Measurements from ENCODE around the gene CLK3.
A peak's percentile ranks its signal among the peaks of the same experiment; 100 is the strongest.
"Not testable (repeated sequence)": the region's sequence is repeated elsewhere in the genome, so short reads cannot be mapped to it uniquely, and the experiment has no call there.

The CLK3 gene

GRCh38 chr15:74628949-74629348, 13.3 kb downstream of the CLK3 start:
- no peaks in the 10 kb centered on the region for H3K4me1 ChIP-seq (ENCODE audit: insufficient read depth, poor library complexity, severe bottlenecking)
- H3K9me3 ChIP-seq (ENCODE audit: severe bottlenecking), result no peaks in the 10 kb centered on the region
- H3K4me3 ChIP-seq (ENCODE audit: severe bottlenecking), result no peak overlapping the region
- ATAC-seq (ENCODE audit: low read depth) (no peak), DNase-seq (ENCODE audit: low spot score) (peak; percentile 61)
- H3K27me3 ChIP-seq (ENCODE audit: insufficient read depth, poor library complexity, severe bottlenecking), result no peaks in the 10 kb centered on the region
- TF ChIP-seq CTCF (IDR thresholded peaks at IDR 0.05; ENCODE audit: poor library complexity, severe bottlenecking), result no peak
- H3K36me3 ChIP-seq (ENCODE audit: low read depth), result peaks cover 90% of the 10 kb centered on the region
- H3K27ac ChIP-seq (ENCODE audit: poor library complexity, severe bottlenecking), result no peak overlapping the region

GRCh38 chr15:74629696-74630095, 14.1 kb downstream of the CLK3 start:
- not testable (repeated sequence) for H3K9me3 ChIP-seq (ENCODE audit: severe bottlenecking); H3K27ac ChIP-seq (ENCODE audit: poor library complexity, severe bottlenecking); H3K4me1 ChIP-seq (ENCODE audit: insufficient read depth, poor library complexity, severe bottlenecking); H3K4me3 ChIP-seq (ENCODE audit: severe bottlenecking); H3K27me3 ChIP-seq (ENCODE audit: insufficient read depth, poor library complexity, severe bottlenecking); DNase-seq (ENCODE audit: low spot score); ATAC-seq (ENCODE audit: low read depth)
- peaks cover 86% of the 10 kb centered on the region for H3K36me3 ChIP-seq (ENCODE audit: low read depth)

GRCh38 chr15:74630284-74631086, 14.8 kb downstream of the CLK3 start:
- no peak for ATAC-seq (ENCODE audit: low read depth)
- peaks cover 86% of the 10 kb centered on the region for H3K36me3 ChIP-seq (ENCODE audit: low read depth)
- H3K4me1 ChIP-seq (ENCODE audit: insufficient read depth, poor library complexity, severe bottlenecking), result no peaks in the 10 kb centered on the region
- TF ChIP-seq CTCF (IDR thresholded peaks at IDR 0.05; ENCODE audit: poor library complexity, severe bottlenecking), result no peak
- no peak overlapping the region for H3K4me3 ChIP-seq (ENCODE audit: severe bottlenecking)
- no peak overlapping the region for H3K27ac ChIP-seq (ENCODE audit: poor library complexity, severe bottlenecking)
- no peaks in the 10 kb centered on the region for H3K27me3 ChIP-seq (ENCODE audit: insufficient read depth, poor library complexity, severe bottlenecking)
- DNase-seq (ENCODE audit: low spot score), result peak; percentile 58
- no peaks in the 10 kb centered on the region for H3K9me3 ChIP-seq (ENCODE audit: severe bottlenecking)

- H3K9me3 ChIP-seq (ENCODE audit: severe bottlenecking), result no peaks in the 10 kb centered on the region
- peaks cover 82% of the 10 kb centered on the region for H3K36me3 ChIP-seq (ENCODE audit: low read depth)
- H3K27me3 ChIP-seq (ENCODE audit: insufficient read depth, poor library complexity, severe bottlenecking), result no peaks in the 10 kb centered on the region
- DNase-seq (ENCODE audit: low spot score) (no peak), ATAC-seq (ENCODE audit: low read depth) (no peak)
- H3K4me1 ChIP-seq (ENCODE audit: insufficient read depth, poor library complexity, severe bottlenecking), result no peaks in the 10 kb centered on the region
- no peak overlapping the region for H3K27ac ChIP-seq (ENCODE audit: poor library complexity, severe bottlenecking)
- H3K4me3 ChIP-seq (ENCODE audit: severe bottlenecking), result no peak overlapping the region
- no peak for TF ChIP-seq CTCF (IDR thresholded peaks at IDR 0.05; ENCODE audit: poor library complexity, severe bottlenecking)
Observed at GRCh38 chr15:74631087-74631385, 15.4 kb downstream of the CLK3 start.

- H3K4me3 ChIP-seq (ENCODE audit: severe bottlenecking), result no peak overlapping the region
- peaks cover 79% of the 10 kb centered on the region for H3K36me3 ChIP-seq (ENCODE audit: low read depth)
- no peaks in the 10 kb centered on the region for H3K27me3 ChIP-seq (ENCODE audit: insufficient read depth, poor library complexity, severe bottlenecking)
- ATAC-seq (ENCODE audit: low read depth) (no peak), DNase-seq (ENCODE audit: low spot score) (no peak)
- no peak for TF ChIP-seq CTCF (IDR thresholded peaks at IDR 0.05; ENCODE audit: poor library complexity, severe bottlenecking)
- H3K9me3 ChIP-seq (ENCODE audit: severe bottlenecking), result no peaks in the 10 kb centered on the region
- no peak overlapping the region for H3K27ac ChIP-seq (ENCODE audit: poor library complexity, severe bottlenecking)
- H3K4me1 ChIP-seq (ENCODE audit: insufficient read depth, poor library complexity, severe bottlenecking), result no peaks in the 10 kb centered on the region
Observed at GRCh38 chr15:74631408-74631807, 15.8 kb downstream of the CLK3 start.
